ENCODE measurements around the gene GTF2F1. TPM values are rescaled to one million over a fixed set of nuclear protein-coding genes. Genes with fewer than 3 reads are reported as not detected.

The GTF2F1 gene
- total RNA-seq, 1 experiment from 2014 or later = 43.8 TPM

GRCh38 chr19:6421075-6422014 lies 28.4 kb upstream of the GTF2F1 start:
- H4K20me1 ChIP-seq (ENCODE audit: insufficient read depth) = peaks cover 49% of the 10 kb centered on the region
- H3K79me2 ChIP-seq (ENCODE audit: low read depth) = peaks cover 40% of the 10 kb centered on the region
- TF ChIP-seq CTCF (conservative IDR thresholded peaks at IDR 0.05) (no peak), EZH2 (IDR thresholded peaks at IDR 0.05; ENCODE audit: low read depth) (no peak)
- BruUV-seq (replicated peaks) = no TSS peak
- no peaks in the 10 kb centered on the region for H3F3A ChIP-seq (ENCODE audit: insufficient read depth, low read depth)
- H3K4me2 ChIP-seq = no peak overlapping the region
- no peaks in the 10 kb centered on the region for H3K27me3 ChIP-seq (ENCODE audit: insufficient read depth, low read depth)
- H3K9me2 ChIP-seq (ENCODE audit: insufficient read depth) = no peaks in the 10 kb centered on the region
- H2AFZ ChIP-seq = no peak overlapping the region
- H3K4me1 ChIP-seq (replicated peaks; ENCODE audit: insufficient read depth) = peaks cover 10% of the 10 kb centered on the region
- POLR2A ChIA-PET (ENCODE audit: unreplicated experiment) = no interaction called here
- no peak overlapping the region for H3K27ac ChIP-seq
- H3K9me3 ChIP-seq (ENCODE audit: insufficient read depth, low read depth) = no peaks in the 10 kb centered on the region
- CTCF ChIA-PET = interaction anchor here (0.6 kb wide), 1 partner anchor 11 kb away, joined by 8 read pairs; no protein-coding TSS in a partner anchor
- DNase-seq = no peak
- H3K36me3 ChIP-seq (ENCODE audit: low read depth) = no peaks in the 10 kb centered on the region
- no peak overlapping the region for H3K4me3 ChIP-seq
- intact Hi-C loops (cut with micrococcal nuclease; ENCODE audit: unreplicated experiment) = loop anchor here (5.0 kb wide), 1 partner anchor 41 kb away; the partner anchor contains the start of gene CRB3

- BruUV-seq (replicated peaks) = no TSS peak
- CTCF ChIA-PET = interaction anchor here (0.7 kb wide), 1 partner anchor 409 kb away, joined by 3 read pairs; no protein-coding TSS in a partner anchor
- Histone ChIP-seq H3K27me3 (ENCODE audit: insufficient read depth, low read depth) (no peaks in the 10 kb centered on the region), H3F3A (ENCODE audit: insufficient read depth, low read depth) (no peaks in the 10 kb centered on the region; the same call in 1 of the 2 replicates), H3K79me2 (ENCODE audit: low read depth) (peaks cover 34% of the 10 kb centered on the region), H2AFZ (no peak overlapping the region), H3K36me3 (ENCODE audit: low read depth) (no peaks in the 10 kb centered on the region), H3K4me1 (replicated peaks; ENCODE audit: insufficient read depth) (peaks cover 10% of the 10 kb centered on the region), H3K9me3 (ENCODE audit: insufficient read depth, low read depth) (no peaks in the 10 kb centered on the region), H3K27ac (no peak overlapping the region), H4K20me1 (ENCODE audit: insufficient read depth) (peaks cover 44% of the 10 kb centered on the region), H3K9me2 (ENCODE audit: insufficient read depth) (no peaks in the 10 kb centered on the region), H3K4me2 (no peak overlapping the region), H3K4me3 (no peak overlapping the region)
- TF ChIP-seq CTCF (conservative IDR thresholded peaks at IDR 0.05) (no peak), EZH2 (IDR thresholded peaks at IDR 0.05; ENCODE audit: low read depth) (no peak)
- POLR2A ChIA-PET (ENCODE audit: unreplicated experiment) = no interaction called here
- intact Hi-C loops (cut with micrococcal nuclease; ENCODE audit: unreplicated experiment) = no loop called here
- DNase-seq = no peak
These were observed 25.6 kb upstream of the GTF2F1 start for GRCh38 chr19:6418562-6418932.

DNA sequence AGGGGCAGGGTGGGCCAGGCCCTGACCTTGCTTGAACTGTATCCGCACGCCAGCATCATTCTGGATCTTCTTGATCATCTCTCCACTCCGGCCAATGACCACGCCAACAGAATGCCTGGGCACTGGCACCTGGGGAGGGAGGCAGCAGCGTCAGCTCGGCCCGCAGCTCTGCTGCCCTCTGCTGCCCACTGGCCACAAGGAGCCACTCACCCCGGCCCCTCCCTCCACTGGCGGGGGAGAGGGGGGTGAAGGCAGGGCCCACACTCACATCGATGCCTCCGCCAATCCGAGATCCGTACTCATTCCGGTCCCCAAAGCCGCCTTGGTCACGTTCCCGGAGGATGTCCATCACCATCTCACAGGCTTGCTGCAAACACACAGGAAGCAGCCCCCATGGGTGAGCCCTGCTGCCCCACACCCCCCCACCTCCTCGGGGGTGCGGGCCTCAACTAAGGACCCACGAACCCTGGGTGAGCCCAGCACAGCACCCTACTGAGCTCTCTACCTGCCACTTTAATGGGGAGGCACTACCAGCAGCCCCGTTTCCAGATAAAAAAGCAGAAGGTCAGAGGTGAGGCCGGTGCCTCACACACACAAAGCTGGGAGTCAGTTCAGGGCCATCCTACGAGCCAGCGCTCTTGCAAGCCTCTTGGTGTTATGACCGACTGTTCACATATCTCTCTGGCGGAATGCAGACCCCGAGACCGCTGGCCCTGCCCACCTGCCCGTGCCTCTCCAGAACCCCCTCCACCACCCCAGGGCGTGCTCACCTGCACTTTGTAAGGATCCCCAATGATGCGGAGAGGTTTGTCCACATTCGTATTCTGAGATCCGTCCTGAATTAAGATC lies 25.0 kb upstream of the GTF2F1 start:
- no TSS peak for BruUV-seq (replicated peaks)
- H3K79me2 ChIP-seq (ENCODE audit: low read depth) = peaks cover 28% of the 10 kb centered on the region
- no peaks in the 10 kb centered on the region; the same call in 1 of the 2 replicates for H3F3A ChIP-seq (ENCODE audit: insufficient read depth, low read depth)
- H3K4me2 ChIP-seq = no peak overlapping the region
- H4K20me1 ChIP-seq (ENCODE audit: insufficient read depth) = peaks cover 38% of the 10 kb centered on the region
- no peaks in the 10 kb centered on the region for H3K9me2 ChIP-seq (ENCODE audit: insufficient read depth)
- intact Hi-C loops (cut with micrococcal nuclease; ENCODE audit: unreplicated experiment) = no loop called here
- no peak overlapping the region for H2AFZ ChIP-seq
- H3K36me3 ChIP-seq (ENCODE audit: low read depth) = no peaks in the 10 kb centered on the region
- no peak for DNase-seq
- ChIA-PET CTCF (interaction anchor here (0.7 kb wide), 1 partner anchor 409 kb away, joined by 3 read pairs; no protein-coding TSS in a partner anchor), POLR2A (ENCODE audit: unreplicated experiment) (no interaction called here)
- TF ChIP-seq EZH2 (IDR thresholded peaks at IDR 0.05; ENCODE audit: low read depth) (no peak), CTCF (conservative IDR thresholded peaks at IDR 0.05) (no peak)
- H3K4me3 ChIP-seq = no peak overlapping the region
- peaks cover 7% of the 10 kb centered on the region for H3K4me1 ChIP-seq (replicated peaks; ENCODE audit: insufficient read depth)
- H3K27me3 ChIP-seq (ENCODE audit: insufficient read depth, low read depth) = no peaks in the 10 kb centered on the region
- H3K27ac ChIP-seq = no peak overlapping the region
- no peaks in the 10 kb centered on the region for H3K9me3 ChIP-seq (ENCODE audit: insufficient read depth, low read depth)

All from PC-9 (cell line).